Stimulated activated naive CD8-positive, alpha-beta T cell treated with anti-CD3 and anti-CD28 coated beads, Interleukin-15, Interleukin-2, amounts not matched to agents 100 ng/mL and 50 ng/mL, for 24 hours (primary cell): ENCODE measurements around the gene CDH4.

Source experiments
- H3K27ac Mint-ChIP-seq: one replicate; pipeline ENCODE4 v1.8.0; 2021; ENCODE audit warnings: mild to moderate bottlenecking, mixed read lengths
- H3K27me3 Mint-ChIP-seq: one replicate; pipeline ENCODE4 v1.8.0; 2021; ENCODE audit warnings: mixed read lengths
- H3K36me3 Mint-ChIP-seq: one replicate; pipeline ENCODE4 v1.8.0; 2021; ENCODE audit warnings: low read depth, mixed read lengths
- H3K4me1 Mint-ChIP-seq: one replicate; pipeline ENCODE4 v1.8.0; 2021; ENCODE audit warnings: low read depth, mixed read lengths
- H3K4me3 Mint-ChIP-seq: one replicate; pipeline ENCODE4 v1.8.0; 2021; ENCODE audit warnings: mild to moderate bottlenecking, mixed read lengths
- H3K9me3 Mint-ChIP-seq: one replicate; pipeline ENCODE4 v1.8.0; 2021; ENCODE audit warnings: mixed read lengths

The CDH4 gene

GRCh38 chr20:61298661-61299060 lies 46.6 kb downstream of the CDH4 start:
- no peaks in the 10 kb centered on the region for H3K9me3 Mint-ChIP-seq
- no peaks in the 10 kb centered on the region for H3K36me3 Mint-ChIP-seq
- no peak overlapping the region for H3K4me3 Mint-ChIP-seq
- no peak overlapping the region for H3K27ac Mint-ChIP-seq
- no peaks in the 10 kb centered on the region for H3K4me1 Mint-ChIP-seq
- H3K27me3 Mint-ChIP-seq: no peaks in the 10 kb centered on the region

- Mint-ChIP-seq H3K9me3 (no peaks in the 10 kb centered on the region), H3K36me3 (no peaks in the 10 kb centered on the region), H3K4me1 (no peaks in the 10 kb centered on the region), H3K27me3 (no peaks in the 10 kb centered on the region), H3K27ac (no peak overlapping the region), H3K4me3 (no peak overlapping the region)
Measured at GRCh38 chr20:61299104-61299503, 47.0 kb downstream of the CDH4 start.

GRCh38 chr20:61299618-61300017 lies 47.6 kb downstream of the CDH4 start:
- no peaks in the 10 kb centered on the region for H3K9me3 Mint-ChIP-seq
- H3K36me3 Mint-ChIP-seq: no peaks in the 10 kb centered on the region
- H3K4me3 Mint-ChIP-seq: no peak overlapping the region
- H3K27ac Mint-ChIP-seq: no peak overlapping the region
- H3K4me1 Mint-ChIP-seq: no peaks in the 10 kb centered on the region
- no peaks in the 10 kb centered on the region for H3K27me3 Mint-ChIP-seq

- no peaks in the 10 kb centered on the region for H3K9me3 Mint-ChIP-seq
- no peaks in the 10 kb centered on the region for H3K4me1 Mint-ChIP-seq
- no peaks in the 10 kb centered on the region for H3K27me3 Mint-ChIP-seq
- no peaks in the 10 kb centered on the region for H3K36me3 Mint-ChIP-seq
- no peak overlapping the region for H3K27ac Mint-ChIP-seq
- no peak overlapping the region for H3K4me3 Mint-ChIP-seq
Measured at GRCh38 chr20:61300293-61300692, 48.2 kb downstream of the CDH4 start.

GRCh38 chr20:61300709-61301108 lies 48.6 kb downstream of the CDH4 start:
- no peaks in the 10 kb centered on the region for H3K4me1 Mint-ChIP-seq
- H3K9me3 Mint-ChIP-seq: no peaks in the 10 kb centered on the region
- H3K36me3 Mint-ChIP-seq: no peaks in the 10 kb centered on the region
- H3K4me3 Mint-ChIP-seq: no peak overlapping the region
- no peaks in the 10 kb centered on the region for H3K27me3 Mint-ChIP-seq
- no peak overlapping the region for H3K27ac Mint-ChIP-seq

- no peak overlapping the region for H3K27ac Mint-ChIP-seq
Measured at GRCh38 chr20:61301711-61302525, 49.9 kb downstream of the CDH4 start.

GRCh38 chr20:61303217-61303616 lies 51.2 kb downstream of the CDH4 start:
- Mint-ChIP-seq H3K9me3 (no peaks in the 10 kb centered on the region), H3K27me3 (no peaks in the 10 kb centered on the region), H3K4me1 (no peaks in the 10 kb centered on the region), H3K4me3 (no peak overlapping the region), H3K27ac (no peak overlapping the region), H3K36me3 (no peaks in the 10 kb centered on the region)

More at GRCh38 chr20:61301711-61302525, 49.9 kb downstream of the CDH4 start:
- Mint-ChIP-seq H3K36me3 (no peaks in the 10 kb centered on the region), H3K4me3 (no peak overlapping the region), H3K27me3 (no peaks in the 10 kb centered on the region), H3K4me1 (no peaks in the 10 kb centered on the region), H3K9me3 (no peaks in the 10 kb centered on the region)

GRCh38 chr20:61303675-61304074 lies 51.6 kb downstream of the CDH4 start:
- no peak overlapping the region for H3K27ac Mint-ChIP-seq
- no peaks in the 10 kb centered on the region for H3K4me1 Mint-ChIP-seq
- no peaks in the 10 kb centered on the region for H3K36me3 Mint-ChIP-seq
- no peak overlapping the region for H3K4me3 Mint-ChIP-seq
- H3K9me3 Mint-ChIP-seq: no peaks in the 10 kb centered on the region
- no peaks in the 10 kb centered on the region for H3K27me3 Mint-ChIP-seq

GRCh38 chr20:61304750-61305149 lies 52.7 kb downstream of the CDH4 start:
- Mint-ChIP-seq H3K36me3 (no peaks in the 10 kb centered on the region), H3K4me1 (no peaks in the 10 kb centered on the region), H3K27me3 (no peaks in the 10 kb centered on the region), H3K4me3 (no peak overlapping the region), H3K9me3 (no peaks in the 10 kb centered on the region), H3K27ac (no peak overlapping the region)

GRCh38 chr20:61306937-61307475 lies 54.9 kb downstream of the CDH4 start:
- Mint-ChIP-seq H3K36me3 (no peaks in the 10 kb centered on the region), H3K4me3 (no peak overlapping the region), H3K4me1 (no peaks in the 10 kb centered on the region), H3K9me3 (peaks cover 3% of the 10 kb centered on the region), H3K27me3 (no peaks in the 10 kb centered on the region), H3K27ac (no peak overlapping the region)

GRCh38 chr20:61307686-61308476 lies 55.8 kb downstream of the CDH4 start:
- Mint-ChIP-seq H3K9me3 (peaks cover 4% of the 10 kb centered on the region), H3K27me3 (no peaks in the 10 kb centered on the region), H3K27ac (no peak overlapping the region), H3K4me3 (no peak overlapping the region), H3K36me3 (no peaks in the 10 kb centered on the region), H3K4me1 (no peaks in the 10 kb centered on the region)

- no peak overlapping the region for H3K4me3 Mint-ChIP-seq
- no peaks in the 10 kb centered on the region for H3K4me1 Mint-ChIP-seq
- no peaks in the 10 kb centered on the region for H3K27me3 Mint-ChIP-seq
- no peaks in the 10 kb centered on the region for H3K36me3 Mint-ChIP-seq
- H3K27ac Mint-ChIP-seq: no peak overlapping the region
- peaks cover 4% of the 10 kb centered on the region for H3K9me3 Mint-ChIP-seq
Measured at GRCh38 chr20:61308477-61308774, 56.4 kb downstream of the CDH4 start.

- H3K27me3 Mint-ChIP-seq: peaks cover 3% of the 10 kb centered on the region
Measured at GRCh38 chr20:61310954-61311353, 58.9 kb downstream of the CDH4 start.

GRCh38 chr20:61311656-61312387 lies 59.8 kb downstream of the CDH4 start:
- H3K4me1 Mint-ChIP-seq: no peaks in the 10 kb centered on the region
- H3K4me3 Mint-ChIP-seq: no peak overlapping the region
- peaks cover 4% of the 10 kb centered on the region for H3K9me3 Mint-ChIP-seq
- no peaks in the 10 kb centered on the region for H3K36me3 Mint-ChIP-seq
- no peak overlapping the region for H3K27ac Mint-ChIP-seq
- H3K27me3 Mint-ChIP-seq: peaks cover 3% of the 10 kb centered on the region

More at GRCh38 chr20:61310954-61311353, 58.9 kb downstream of the CDH4 start:
- H3K27ac Mint-ChIP-seq: no peak overlapping the region
- H3K4me3 Mint-ChIP-seq: no peak overlapping the region
- peaks cover 4% of the 10 kb centered on the region for H3K9me3 Mint-ChIP-seq
- no peaks in the 10 kb centered on the region for H3K36me3 Mint-ChIP-seq
- H3K4me1 Mint-ChIP-seq: no peaks in the 10 kb centered on the region

GRCh38 chr20:61312925-61313324 lies 60.9 kb downstream of the CDH4 start:
- Mint-ChIP-seq H3K27ac (no peak overlapping the region), H3K4me1 (no peaks in the 10 kb centered on the region), H3K9me3 (peaks cover 4% of the 10 kb centered on the region), H3K4me3 (no peak overlapping the region), H3K27me3 (peaks cover 3% of the 10 kb centered on the region), H3K36me3 (no peaks in the 10 kb centered on the region)
